GM12878 (cell line): Measurements from ENCODE around the gene NPR1. TPM values are rescaled to one million over a fixed set of nuclear protein-coding genes. Genes with fewer than 3 reads are reported as not detected.

ENCODE experiments used
- BRCA1 ChIP-seq: IDR thresholded peaks from 2 replicates; pipeline ENCODE4 v1.6.1; 2011; ENCODE audit warnings: low read depth, low read length, improper control_type of control experiment
- CBX5 ChIP-seq: sonication (generic); IDR thresholded peaks from 2 replicates; pipeline ENCODE4 v1.6.1; 2016; ENCODE audit warnings: low read depth, moderate library complexity, mild to moderate bottlenecking, inconsistent platforms
- CHD4 ChIP-seq: fragments of 200-600 bp; sonication (generic); IDR thresholded peaks from 2 replicates; pipeline ENCODE4 v1.6.1; 2016; ENCODE audit warnings: mild to moderate bottlenecking
- CREB1 ChIP-seq: IDR thresholded peaks from 2 replicates; pipeline ENCODE4 v1.6.1; 2012; ENCODE audit warnings: low read depth, mild to moderate bottlenecking, inconsistent platforms
- EGR1 ChIP-seq, 2 experiments: IDR thresholded peaks; 1 replicate in 1 of 2; 2 replicates in 1 of 2; pipeline ENCODE4 v1.6.1; 2011 to 2012; ENCODE audit warnings: low read depth in 2 of 2, low read length in 2 of 2, borderline replicate concordance in 1 of 2, mild to moderate bottlenecking in 1 of 2, moderate library complexity in 1 of 2
- IRF4 ChIP-seq: IDR thresholded peaks from 2 replicates; pipeline ENCODE4 v1.6.1; 2011; ENCODE audit warnings: low read depth, low read length
- NBN ChIP-seq: fragments of 450-650 bp; IDR thresholded peaks from 2 replicates; pipeline ENCODE4 v1.6.1; 2016
- NFXL1 ChIP-seq: fragments of 450-650 bp; IDR thresholded peaks from 2 replicates; pipeline ENCODE4 v1.6.1; 2017; ENCODE audit warnings: antibody characterized with exemption, mild to moderate bottlenecking, borderline replicate concordance
- NFYA ChIP-seq: IDR thresholded peaks from 2 replicates; pipeline ENCODE4 v1.6.1; 2011; ENCODE audit warnings: low read depth, mild to moderate bottlenecking, low read length, improper control_type of control experiment, borderline replicate concordance
- NRF1 ChIP-seq: conservative IDR thresholded peaks from 2 replicates; pipeline ENCODE4 v1.6.1; 2011; ENCODE audit warnings: mild to moderate bottlenecking, low read depth, low read length, improper control_type of control experiment
- POLR2A ChIP-seq: IDR thresholded peaks from 2 replicates; pipeline ENCODE4 v1.6.1; 2011; ENCODE audit warnings: low read depth, mild to moderate bottlenecking, low read length
- SREBF1 ChIP-seq: IDR thresholded peaks from 2 replicates; pipeline ENCODE4 v1.6.1; 2012; ENCODE audit warnings: mild to moderate bottlenecking, low read length
- TARDBP ChIP-seq: IDR thresholded peaks from 2 replicates; pipeline ENCODE4 v1.6.1; 2016; ENCODE audit warnings: borderline replicate concordance
- TBL1XR1 ChIP-seq: IDR thresholded peaks from 2 replicates; pipeline ENCODE4 v1.6.1; 2012; ENCODE audit warnings: low read depth, low read length, improper control_type of control experiment
- TCF7 ChIP-seq: IDR thresholded peaks from 2 replicates; pipeline ENCODE4 v1.6.1; 2014; ENCODE audit warnings: antibody characterized with exemption, borderline replicate concordance
- ZNF217 ChIP-seq: fragments of 450-650 bp; IDR thresholded peaks from 2 replicates; pipeline ENCODE4 v1.6.1; 2017; ENCODE audit warnings: antibody characterized with exemption, mild to moderate bottlenecking
- polyA plus RNA-seq, 11 experiments: library from polyadenylated mRNA; depleted of rRNA in 4 of 11; unstranded in 6 of 11; stranded (reverse) in 5 of 11; fragments of >200 nt; fragmentation: Nextera tagmentation in 4 of 11; fragmentation: Illumina TruSeq in 1 of 11; extraction: Ambion mirVana in 4 of 11; extraction: Trizol in 1 of 11; gene quantifications; 1 replicate in 1 of 11; 2 replicates in 10 of 11; pipeline versions ENCODE4 v1.2.1 to v1.2.3, GENCODE V29; 2011 to 2016; ENCODE audit warnings: inconsistent platforms in 2 of 11, missing spikeins in 2 of 11, low read depth in 1 of 11
- total RNA-seq, 4 experiments: library from RNA; depleted of rRNA in 3 of 4; stranded (reverse); fragments of >200 nt in 3 of 4; fragmentation: Illumina TruSeq in 1 of 4; extraction: Trizol in 1 of 4; gene quantifications; 2 replicates each; pipeline versions ENCODE4 v1.2.1 to v1.2.3, GENCODE V29; 2013 to 2021
- TF ChIP-seq, protein P1 (sequence below): fragments of 450-650 bp; formaldehyde crosslinking; IDR thresholded peaks from 2 replicates; pipeline ENCODE4 v1.5.0; 2022; ENCODE audit warnings: mild to moderate bottlenecking, missing genetic modification characterization
- TF ChIP-seq, protein P2 (sequence below): IDR thresholded peaks from 2 replicates; pipeline ENCODE4 v1.6.1; 2012; ENCODE audit warnings: low read length, inconsistent platforms
- TF ChIP-seq, protein P3 (sequence below): fragments of 450-650 bp; IDR thresholded peaks from 2 replicates; pipeline ENCODE4 v1.6.1; 2016; ENCODE audit warnings: mild to moderate bottlenecking
- TF ChIP-seq, protein P4 (sequence below): fragments of 450-650 bp; IDR thresholded peaks from 2 replicates; pipeline ENCODE4 v1.6.1; 2017; ENCODE audit warnings: borderline replicate concordance
- TF ChIP-seq, protein P5 (sequence below): fragments of 450-650 bp; IDR thresholded peaks from 2 replicates; pipeline ENCODE4 v1.6.1; 2018; ENCODE audit warnings: mild to moderate bottlenecking, low read depth, moderate library complexity; ENCODE audit not compliant: partially characterized antibody

Gene NPR1
- total and polyA plus RNA-seq, 10 of the 15 experiments (the other 5 are each of a cell fraction or from before 2014, with no cell fraction given): 0.09 to 2.1 (median 0.28) TPM; not detected in 1

DNA sequence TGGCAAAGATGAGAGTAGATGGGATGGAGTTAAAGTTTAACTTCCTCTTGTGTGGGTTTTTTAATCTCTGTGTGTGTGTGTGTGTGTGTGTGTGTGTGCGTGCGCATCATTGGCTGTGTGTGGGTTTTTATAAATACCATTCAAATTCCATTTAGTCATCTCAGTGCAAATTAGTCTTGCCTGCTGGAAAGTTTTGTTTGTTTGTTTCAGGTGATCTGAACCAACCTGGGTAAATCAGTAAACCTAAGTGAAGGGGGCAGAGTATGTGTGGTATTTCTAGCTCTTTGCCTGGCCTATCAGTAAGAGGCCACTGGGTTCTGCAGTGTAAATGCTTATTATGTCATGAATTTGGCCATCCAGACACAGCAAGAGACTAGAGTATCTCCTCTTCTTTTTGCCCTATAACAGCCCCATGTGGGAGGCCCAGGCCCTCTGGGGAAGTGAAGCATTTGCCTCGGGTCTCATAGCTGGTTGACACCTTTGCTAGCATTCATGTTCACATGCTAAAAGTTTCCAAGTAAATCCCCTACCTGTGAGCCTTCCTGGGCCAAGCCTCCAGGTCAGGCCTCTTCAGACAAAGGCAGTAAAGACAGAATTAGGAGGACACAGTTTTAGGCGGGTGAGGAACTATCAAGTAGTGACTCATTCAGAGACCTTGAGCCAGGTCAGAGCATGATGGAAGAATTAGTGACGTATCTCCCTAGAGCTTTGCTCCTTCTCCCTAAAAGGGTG, 64.1 kb downstream of the NPR1 start (continued):
- TF ChIP-seq, protein P1, sequence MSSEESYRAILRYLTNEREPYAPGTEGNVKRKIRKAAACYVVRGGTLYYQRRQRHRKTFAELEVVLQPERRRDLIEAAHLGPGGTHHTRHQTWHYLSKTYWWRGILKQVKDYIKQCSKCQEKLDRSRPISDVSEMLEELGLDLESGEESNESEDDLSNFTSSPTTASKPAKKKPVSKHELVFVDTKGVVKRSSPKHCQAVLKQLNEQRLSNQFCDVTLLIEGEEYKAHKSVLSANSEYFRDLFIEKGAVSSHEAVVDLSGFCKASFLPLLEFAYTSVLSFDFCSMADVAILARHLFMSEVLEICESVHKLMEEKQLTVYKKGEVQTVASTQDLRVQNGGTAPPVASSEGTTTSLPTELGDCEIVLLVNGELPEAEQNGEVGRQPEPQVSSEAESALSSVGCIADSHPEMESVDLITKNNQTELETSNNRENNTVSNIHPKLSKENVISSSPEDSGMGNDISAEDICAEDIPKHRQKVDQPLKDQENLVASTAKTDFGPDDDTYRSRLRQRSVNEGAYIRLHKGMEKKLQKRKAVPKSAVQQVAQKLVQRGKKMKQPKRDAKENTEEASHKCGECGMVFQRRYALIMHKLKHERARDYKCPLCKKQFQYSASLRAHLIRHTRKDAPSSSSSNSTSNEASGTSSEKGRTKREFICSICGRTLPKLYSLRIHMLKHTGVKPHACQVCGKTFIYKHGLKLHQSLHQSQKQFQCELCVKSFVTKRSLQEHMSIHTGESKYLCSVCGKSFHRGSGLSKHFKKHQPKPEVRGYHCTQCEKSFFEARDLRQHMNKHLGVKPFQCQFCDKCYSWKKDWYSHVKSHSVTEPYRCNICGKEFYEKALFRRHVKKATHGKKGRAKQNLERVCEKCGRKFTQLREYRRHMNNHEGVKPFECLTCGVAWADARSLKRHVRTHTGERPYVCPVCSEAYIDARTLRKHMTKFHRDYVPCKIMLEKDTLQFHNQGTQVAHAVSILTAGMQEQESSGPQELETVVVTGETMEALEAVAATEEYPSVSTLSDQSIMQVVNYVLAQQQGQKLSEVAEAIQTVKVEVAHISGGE (CRISPR knock-in tag): no peak
- TF ChIP-seq POLR2A: no peak
- TF ChIP-seq ZNF217: peak; percentile 45; the same call in 1 of the 2 replicates
- TF ChIP-seq, protein P2, sequence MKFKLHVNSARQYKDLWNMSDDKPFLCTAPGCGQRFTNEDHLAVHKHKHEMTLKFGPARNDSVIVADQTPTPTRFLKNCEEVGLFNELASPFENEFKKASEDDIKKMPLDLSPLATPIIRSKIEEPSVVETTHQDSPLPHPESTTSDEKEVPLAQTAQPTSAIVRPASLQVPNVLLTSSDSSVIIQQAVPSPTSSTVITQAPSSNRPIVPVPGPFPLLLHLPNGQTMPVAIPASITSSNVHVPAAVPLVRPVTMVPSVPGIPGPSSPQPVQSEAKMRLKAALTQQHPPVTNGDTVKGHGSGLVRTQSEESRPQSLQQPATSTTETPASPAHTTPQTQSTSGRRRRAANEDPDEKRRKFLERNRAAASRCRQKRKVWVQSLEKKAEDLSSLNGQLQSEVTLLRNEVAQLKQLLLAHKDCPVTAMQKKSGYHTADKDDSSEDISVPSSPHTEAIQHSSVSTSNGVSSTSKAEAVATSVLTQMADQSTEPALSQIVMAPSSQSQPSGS: peak; percentile 63
- no peak for TF ChIP-seq NFXL1
- no peak for TF ChIP-seq NRF1
- 0 out of 2 replicates have a peak, but pooled peaks have one; percentile 21 for TF ChIP-seq IRF4
- TF ChIP-seq SREBF1: no peak
- no peak for TF ChIP-seq TARDBP
- TF ChIP-seq, protein P3, sequence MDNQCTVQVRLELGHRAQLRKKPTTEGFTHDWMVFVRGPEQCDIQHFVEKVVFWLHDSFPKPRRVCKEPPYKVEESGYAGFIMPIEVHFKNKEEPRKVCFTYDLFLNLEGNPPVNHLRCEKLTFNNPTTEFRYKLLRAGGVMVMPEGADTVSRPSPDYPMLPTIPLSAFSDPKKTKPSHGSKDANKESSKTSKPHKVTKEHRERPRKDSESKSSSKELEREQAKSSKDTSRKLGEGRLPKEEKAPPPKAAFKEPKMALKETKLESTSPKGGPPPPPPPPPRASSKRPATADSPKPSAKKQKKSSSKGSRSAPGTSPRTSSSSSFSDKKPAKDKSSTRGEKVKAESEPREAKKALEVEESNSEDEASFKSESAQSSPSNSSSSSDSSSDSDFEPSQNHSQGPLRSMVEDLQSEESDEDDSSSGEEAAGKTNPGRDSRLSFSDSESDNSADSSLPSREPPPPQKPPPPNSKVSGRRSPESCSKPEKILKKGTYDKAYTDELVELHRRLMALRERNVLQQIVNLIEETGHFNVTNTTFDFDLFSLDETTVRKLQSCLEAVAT: peak; percentile 94
- peak; percentile 60; the same call in 1 of the 2 replicates for TF ChIP-seq CREB1
- peak; percentile 33; the same call in 1 of the 2 replicates for TF ChIP-seq TBL1XR1
- TF ChIP-seq TCF7: no peak
- no peak for TF ChIP-seq NFYA
- peak; percentile 98 for TF ChIP-seq NBN
- no peak for TF ChIP-seq BRCA1
- TF ChIP-seq CHD4: no peak
- no peak for TF ChIP-seq EGR1 (IDR thresholded peaks at IDR 0.05; ENCODE audit: borderline replicate concordance in 1 of 2, low read depth in 2 of 2, low read length in 2 of 2)
- TF ChIP-seq, protein P4, sequence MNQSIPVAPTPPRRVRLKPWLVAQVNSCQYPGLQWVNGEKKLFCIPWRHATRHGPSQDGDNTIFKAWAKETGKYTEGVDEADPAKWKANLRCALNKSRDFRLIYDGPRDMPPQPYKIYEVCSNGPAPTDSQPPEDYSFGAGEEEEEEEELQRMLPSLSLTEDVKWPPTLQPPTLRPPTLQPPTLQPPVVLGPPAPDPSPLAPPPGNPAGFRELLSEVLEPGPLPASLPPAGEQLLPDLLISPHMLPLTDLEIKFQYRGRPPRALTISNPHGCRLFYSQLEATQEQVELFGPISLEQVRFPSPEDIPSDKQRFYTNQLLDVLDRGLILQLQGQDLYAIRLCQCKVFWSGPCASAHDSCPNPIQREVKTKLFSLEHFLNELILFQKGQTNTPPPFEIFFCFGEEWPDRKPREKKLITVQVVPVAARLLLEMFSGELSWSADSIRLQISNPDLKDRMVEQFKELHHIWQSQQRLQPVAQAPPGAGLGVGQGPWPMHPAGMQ: no peak; the same call in 1 of the 2 replicates
- TF ChIP-seq CBX5: 0 out of 2 replicates have a peak, but pooled peaks have one; percentile 13
- TF ChIP-seq, protein P5, sequence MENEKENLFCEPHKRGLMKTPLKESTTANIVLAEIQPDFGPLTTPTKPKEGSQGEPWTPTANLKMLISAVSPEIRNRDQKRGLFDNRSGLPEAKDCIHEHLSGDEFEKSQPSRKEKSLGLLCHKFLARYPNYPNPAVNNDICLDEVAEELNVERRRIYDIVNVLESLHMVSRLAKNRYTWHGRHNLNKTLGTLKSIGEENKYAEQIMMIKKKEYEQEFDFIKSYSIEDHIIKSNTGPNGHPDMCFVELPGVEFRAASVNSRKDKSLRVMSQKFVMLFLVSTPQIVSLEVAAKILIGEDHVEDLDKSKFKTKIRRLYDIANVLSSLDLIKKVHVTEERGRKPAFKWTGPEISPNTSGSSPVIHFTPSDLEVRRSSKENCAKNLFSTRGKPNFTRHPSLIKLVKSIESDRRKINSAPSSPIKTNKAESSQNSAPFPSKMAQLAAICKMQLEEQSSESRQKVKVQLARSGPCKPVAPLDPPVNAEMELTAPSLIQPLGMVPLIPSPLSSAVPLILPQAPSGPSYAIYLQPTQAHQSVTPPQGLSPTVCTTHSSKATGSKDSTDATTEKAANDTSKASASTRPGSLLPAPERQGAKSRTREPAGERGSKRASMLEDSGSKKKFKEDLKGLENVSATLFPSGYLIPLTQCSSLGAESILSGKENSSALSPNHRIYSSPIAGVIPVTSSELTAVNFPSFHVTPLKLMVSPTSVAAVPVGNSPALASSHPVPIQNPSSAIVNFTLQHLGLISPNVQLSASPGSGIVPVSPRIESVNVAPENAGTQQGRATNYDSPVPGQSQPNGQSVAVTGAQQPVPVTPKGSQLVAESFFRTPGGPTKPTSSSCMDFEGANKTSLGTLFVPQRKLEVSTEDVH: no peak
